GM18858 (cell line): ENCODE data around the gene MYPN.
"Not testable (repeated sequence)": the region's sequence is repeated elsewhere in the genome, so short reads cannot be mapped to it uniquely, and the experiment has no call there.

ENCODE experiments used
- ATAC-seq: cut with Tn5 transposase; IDR thresholded peaks from one replicate; pipeline ENCODE4 v1.9.1; 2021; ENCODE audit not compliant: unreplicated experiment

Gene MYPN, protein sequence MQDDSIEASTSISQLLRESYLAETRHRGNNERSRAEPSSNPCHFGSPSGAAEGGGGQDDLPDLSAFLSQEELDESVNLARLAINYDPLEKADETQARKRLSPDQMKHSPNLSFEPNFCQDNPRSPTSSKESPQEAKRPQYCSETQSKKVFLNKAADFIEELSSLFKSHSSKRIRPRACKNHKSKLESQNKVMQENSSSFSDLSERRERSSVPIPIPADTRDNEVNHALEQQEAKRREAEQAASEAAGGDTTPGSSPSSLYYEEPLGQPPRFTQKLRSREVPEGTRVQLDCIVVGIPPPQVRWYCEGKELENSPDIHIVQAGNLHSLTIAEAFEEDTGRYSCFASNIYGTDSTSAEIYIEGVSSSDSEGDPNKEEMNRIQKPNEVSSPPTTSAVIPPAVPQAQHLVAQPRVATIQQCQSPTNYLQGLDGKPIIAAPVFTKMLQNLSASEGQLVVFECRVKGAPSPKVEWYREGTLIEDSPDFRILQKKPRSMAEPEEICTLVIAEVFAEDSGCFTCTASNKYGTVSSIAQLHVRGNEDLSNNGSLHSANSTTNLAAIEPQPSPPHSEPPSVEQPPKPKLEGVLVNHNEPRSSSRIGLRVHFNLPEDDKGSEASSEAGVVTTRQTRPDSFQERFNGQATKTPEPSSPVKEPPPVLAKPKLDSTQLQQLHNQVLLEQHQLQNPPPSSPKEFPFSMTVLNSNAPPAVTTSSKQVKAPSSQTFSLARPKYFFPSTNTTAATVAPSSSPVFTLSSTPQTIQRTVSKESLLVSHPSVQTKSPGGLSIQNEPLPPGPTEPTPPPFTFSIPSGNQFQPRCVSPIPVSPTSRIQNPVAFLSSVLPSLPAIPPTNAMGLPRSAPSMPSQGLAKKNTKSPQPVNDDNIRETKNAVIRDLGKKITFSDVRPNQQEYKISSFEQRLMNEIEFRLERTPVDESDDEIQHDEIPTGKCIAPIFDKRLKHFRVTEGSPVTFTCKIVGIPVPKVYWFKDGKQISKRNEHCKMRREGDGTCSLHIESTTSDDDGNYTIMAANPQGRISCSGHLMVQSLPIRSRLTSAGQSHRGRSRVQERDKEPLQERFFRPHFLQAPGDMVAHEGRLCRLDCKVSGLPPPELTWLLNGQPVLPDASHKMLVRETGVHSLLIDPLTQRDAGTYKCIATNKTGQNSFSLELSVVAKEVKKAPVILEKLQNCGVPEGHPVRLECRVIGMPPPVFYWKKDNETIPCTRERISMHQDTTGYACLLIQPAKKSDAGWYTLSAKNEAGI (N-terminal part only)

GRCh38 chr10:68109331-68109730 is at the start of gene MYPN:
TSS of gene MYPN (plus strand) at chr10:68109488. CDS start at chr10:68121439, 11,951 bp downstream.
- no peak for ATAC-seq

GRCh38 chr10:68067029-68067428 is 42.3 kb upstream of the MYPN start:
- ATAC-seq = no peak

DNA sequence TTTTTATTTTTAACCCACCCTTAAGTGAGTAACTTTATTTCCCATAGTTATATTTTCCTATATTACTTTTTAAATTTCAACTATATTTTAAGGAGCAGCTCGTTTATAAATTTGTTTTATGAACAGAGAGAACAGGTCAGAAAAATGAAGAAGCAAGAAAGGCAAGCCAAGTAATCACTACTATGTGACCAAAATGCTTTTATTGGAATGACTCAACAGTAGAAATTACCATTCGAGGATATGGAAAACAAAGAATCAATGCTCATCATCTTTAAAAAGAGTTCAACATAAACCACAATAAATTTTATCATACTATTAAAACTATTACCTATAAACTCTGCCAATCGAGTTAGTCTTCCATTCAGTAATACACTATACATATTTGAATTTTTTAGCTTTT is 41.8 kb upstream of the MYPN start:
- ATAC-seq = no peak

- ATAC-seq = no peak
Observed at GRCh38 chr10:68073631-68074030, 35.7 kb upstream of the MYPN start.

- no peak for ATAC-seq
Observed at GRCh38 chr10:68074031-68074774, 35.1 kb upstream of the MYPN start.

DNA sequence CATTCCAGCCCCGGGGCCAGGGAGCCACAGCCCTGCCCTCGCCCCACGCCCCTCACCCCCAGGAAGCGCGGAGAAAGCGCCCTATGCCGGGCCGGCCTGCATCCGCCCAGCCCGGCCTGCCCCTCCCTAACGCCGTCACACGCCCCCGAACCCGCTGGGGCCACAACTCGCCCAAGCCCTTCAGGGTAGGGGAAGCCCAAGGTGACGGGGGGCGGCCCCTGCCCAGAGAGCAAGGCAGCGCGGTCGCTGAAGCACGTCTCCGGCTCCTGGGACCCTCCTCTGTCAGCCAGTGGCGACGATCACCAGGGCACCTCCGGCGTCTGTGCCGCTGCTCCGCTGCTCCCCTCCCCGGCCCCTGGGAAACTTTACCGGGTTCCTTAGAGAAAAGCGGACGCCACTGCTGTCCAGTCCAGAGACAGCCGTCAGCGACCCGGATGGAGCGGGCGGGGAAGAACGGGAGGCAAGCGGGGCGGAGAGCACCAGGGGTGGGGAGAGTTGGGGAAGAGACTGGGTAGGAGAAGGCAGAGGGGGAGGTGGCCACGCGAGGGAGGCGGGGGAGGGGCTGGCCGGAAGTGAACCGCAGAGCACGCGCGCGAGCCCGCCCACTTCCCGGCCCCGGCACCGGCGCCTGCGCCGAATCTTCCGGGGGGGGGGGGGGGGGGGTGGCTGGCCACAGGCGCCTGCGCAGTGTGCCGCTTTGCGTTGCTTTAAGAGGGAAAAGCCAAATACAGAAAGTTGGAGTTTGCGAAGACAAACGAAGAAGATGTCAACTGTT is 34.3 kb upstream of the MYPN start, which contains the start of gene HERC4:
TSS of gene HERC4 (minus strand) at position 509 of the 775 bp plus-strand sequence. CDS start 2,175 bp downstream, outside the sequence.
- ATAC-seq = peak; percentile 85

GRCh38 chr10:68075550-68076004 is 33.7 kb upstream of the MYPN start:
- no peak for ATAC-seq

- ATAC-seq = not testable (repeated sequence)
Observed at GRCh38 chr10:68076081-68076480, 33.2 kb upstream of the MYPN start.

DNA sequence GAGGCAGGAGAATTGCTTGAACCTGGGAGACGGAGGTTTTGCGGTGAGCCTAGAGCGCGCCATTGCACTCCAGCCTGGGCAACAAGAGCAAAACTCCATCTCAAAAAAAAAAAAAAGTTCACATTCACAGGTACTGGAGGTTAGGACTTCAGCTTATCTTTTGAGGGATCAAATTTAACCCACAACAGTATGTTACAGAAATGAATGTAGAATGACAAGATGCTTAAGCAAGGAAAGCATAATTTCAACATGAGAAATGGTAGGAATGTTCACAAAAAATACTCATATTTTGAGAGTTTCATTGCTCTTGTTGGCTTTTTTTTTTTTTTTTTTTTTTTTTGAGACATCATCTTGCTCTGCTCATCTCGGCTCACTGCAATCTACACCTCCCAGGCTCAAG is 32.3 kb upstream of the MYPN start:
- no peak for ATAC-seq

DNA sequence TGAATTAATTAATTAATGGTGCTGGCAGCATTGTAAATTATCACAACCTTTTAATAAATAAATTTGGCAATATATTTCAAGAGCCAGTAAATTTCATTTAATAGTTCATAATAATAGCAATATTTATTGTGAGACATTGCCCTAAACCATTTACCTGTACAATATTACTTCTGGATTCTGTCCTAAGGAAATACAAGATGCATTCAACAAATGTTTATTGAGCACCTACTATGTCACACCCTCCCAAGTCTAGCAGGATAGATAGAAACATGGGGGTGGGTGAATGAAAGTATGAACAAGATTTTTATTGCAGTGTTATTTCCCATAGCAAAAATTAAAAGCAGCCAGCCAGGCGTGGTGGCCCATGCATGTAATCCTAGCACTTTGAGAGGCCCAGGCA is 29.9 kb upstream of the MYPN start:
- no peak for ATAC-seq

- no peak for ATAC-seq
Observed at GRCh38 chr10:68080853-68081431, 28.3 kb upstream of the MYPN start.

DNA sequence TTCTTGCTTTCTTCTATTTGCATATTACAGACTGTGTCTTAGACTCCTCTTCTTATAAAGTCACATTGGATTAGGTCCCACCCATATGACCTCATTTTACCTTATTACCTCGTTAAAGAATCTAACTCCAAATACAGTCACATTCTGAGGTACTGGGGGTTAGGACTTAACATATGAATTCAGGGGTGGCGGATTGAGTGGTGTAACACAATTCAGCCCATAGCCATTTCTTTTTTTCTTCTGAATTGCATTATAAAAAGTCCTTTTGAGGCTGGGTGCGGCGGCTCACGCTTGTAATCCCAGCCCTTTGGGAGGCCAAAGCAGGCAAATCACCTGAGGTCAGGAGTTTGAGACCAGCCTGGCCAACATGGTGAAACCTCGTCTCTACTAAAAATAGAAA is 27.4 kb upstream of the MYPN start:
- no peak for ATAC-seq

- ATAC-seq = no peak
Observed at GRCh38 chr10:68082872-68083271, 26.4 kb upstream of the MYPN start.

GRCh38 chr10:68083953-68084352 is 25.3 kb upstream of the MYPN start:
- no peak for ATAC-seq

- ATAC-seq = no peak
Observed at GRCh38 chr10:68084469-68084868, 24.8 kb upstream of the MYPN start.

DNA sequence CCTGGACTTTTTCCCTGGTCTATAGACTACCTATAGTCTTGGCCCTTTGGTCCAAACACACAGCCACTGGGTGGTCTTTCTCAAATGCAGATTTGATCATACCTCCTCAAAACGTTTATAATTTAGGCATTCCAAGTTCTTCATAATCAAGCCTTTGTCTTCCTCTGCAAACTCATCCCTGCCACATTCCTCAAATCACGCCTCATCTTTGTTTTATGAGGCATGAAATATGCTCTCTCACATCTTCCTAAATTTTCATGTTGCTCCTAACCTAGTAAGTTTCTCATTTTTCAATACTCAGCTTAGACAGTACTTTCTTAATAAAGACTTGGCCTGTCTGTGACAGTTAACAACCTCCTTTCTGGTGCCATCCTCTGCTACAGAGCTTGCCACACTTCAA is 23.3 kb upstream of the MYPN start:
- ATAC-seq = no peak

DNA sequence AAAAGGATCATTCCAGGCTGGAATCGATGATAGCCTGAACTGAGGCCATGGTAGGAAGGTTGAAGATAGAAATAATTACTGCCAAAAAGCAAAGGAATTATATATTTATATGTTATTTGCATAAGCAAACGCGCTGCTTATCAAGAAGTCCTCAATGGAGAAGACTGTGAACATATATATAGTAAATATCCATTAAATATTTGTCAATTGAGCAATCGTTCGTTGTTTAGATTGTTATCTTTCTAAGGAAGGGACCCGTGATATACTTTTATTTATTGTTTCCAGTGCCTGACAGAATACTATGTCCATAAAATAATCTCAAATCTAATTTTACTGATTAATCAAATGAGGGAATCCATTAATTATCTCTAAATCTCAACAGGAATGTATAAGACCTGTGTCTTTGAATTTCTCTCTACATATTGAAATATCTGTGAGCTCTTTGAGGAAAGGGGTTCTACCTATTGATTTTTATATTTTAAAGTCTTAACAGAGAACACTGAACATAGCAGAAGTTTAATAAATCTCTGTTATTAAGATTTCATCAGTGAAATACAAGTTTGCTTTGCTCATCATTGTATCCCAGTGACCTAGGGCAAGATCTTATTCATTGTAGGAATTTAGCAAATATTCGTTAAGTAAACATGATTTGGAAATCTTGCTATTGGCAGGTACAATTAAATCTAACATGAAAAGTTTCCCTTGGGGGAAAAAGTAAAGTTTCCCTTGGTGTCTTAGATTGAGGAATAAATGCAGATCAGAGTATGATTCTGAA is 22.2 kb upstream of the MYPN start:
- ATAC-seq = no peak

GRCh38 chr10:68087685-68088401 is 21.4 kb upstream of the MYPN start:
- ATAC-seq = no peak
